Skin of body (tissue), 2 donors: ENCODE data around the gene ADIPOR2. TPM values are rescaled to one million over a fixed set of nuclear protein-coding genes. Genes with fewer than 3 reads are reported as not detected.
"Not testable (repeated sequence)": the region's sequence is repeated elsewhere in the genome, so short reads cannot be mapped to it uniquely, and the experiment has no call there.

Source experiments
- DNase-seq: peaks from one replicate; lab custom pipeline; 2025; lab: John Stamatoyannopoulos, UW
- total RNA-seq: library from RNA; depleted of rRNA; stranded (reverse); fragments of >200 nt; gene quantifications from one replicate; pipeline ENCODE4 v1.2.3, GENCODE V29; 2014

The ADIPOR2 gene
- total RNA-seq, 1 donor from 2014 or later, result 68.0 TPM

DNA sequence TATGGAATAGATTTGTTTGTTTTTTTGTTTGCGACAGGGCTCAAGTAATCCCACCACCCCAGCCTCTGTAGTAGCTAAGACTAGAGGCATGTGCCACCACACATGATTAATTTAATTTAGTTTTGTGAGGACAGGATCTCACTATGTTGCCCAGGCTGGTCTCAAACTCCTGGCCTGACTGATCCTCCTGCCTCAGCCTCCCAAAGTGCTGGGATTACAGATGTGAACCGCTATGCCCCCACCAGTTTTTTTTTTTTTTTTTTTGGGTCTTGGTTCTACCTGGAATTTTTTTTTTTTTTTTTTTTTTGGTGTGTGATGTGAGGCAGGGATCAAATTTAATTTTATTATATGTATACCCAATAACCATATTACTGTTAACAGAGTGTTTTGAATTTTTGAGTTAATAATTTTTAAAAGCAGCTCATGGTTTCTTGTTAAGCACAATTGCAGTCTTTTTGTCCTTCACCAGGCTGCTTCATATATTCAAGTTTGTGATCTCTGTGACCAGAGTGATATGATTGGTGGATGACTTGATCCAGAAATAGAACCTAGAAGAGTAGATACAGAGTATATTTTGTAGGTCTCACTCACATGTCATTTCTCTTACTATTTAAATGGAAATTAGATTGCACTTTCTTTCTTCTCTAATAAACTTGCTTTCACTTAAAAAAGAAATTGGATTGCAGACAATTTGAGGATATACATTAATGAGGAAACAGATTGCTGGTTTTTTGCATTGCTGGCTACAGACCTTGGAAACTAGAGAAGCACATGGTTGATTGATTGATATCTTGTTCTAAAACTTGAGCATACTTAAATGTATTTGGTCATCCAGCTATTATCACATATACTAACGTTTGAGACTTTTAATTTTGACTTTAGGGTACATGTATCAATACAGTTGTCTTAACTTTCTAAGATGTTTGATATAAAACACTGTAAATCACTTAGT, 13.2 kb downstream of the ADIPOR2 start:
- no peak for DNase-seq

DNA sequence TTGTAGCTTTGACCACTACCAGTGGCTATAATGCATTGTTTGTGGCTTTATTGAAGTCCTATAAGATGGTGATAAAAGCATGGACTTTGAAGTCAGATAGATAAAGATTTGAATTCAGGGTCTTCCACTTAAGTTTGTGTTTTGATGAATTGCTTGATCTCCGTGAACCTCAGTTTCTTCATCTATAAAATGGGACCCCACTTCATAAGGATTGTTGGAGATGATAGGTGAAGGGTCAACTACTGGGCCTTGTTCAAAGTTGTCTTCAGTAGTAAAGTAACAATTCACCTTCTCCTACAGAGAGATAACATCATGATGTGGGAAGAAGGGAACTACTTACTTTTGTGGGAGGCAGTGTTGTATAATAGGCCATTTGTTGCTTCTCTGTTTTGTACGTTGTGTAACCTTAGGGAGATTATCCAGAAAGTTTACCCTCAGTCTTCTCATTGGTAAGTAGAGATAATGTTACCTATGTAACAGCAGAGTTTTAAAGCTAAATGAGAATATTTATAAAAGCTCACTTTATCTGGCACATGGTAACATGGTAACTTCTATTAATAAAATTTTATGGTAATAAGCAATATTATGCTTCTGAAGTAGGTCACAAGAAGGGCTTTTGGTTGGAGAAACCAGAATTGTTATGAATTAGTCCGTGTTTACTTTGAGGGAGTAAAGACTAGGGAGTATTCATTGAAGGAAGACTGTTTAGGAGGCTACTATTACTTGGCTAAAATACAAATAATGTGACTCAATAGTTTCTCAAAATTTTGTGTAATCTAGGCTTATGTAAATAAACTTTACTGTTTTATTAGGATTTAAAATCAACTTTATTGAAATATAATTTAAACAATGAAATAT, 15.1 kb downstream of the ADIPOR2 start:
- no peak for DNase-seq

DNA sequence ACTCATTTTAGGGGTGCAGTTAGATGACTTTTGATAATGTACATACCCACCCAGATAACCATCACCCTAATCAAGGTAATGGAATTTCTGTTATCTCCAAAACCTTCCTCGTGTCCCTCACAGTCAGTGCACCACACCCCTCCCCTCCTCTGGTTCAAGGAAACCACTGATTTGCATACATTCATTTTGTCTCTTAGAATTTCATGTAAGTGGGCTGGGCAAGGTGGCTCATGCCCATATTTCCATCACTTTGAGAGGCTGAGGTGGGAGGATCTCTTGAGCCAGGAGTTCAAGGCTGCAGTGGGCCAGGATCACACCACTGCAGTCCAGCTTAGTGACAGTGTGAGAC, 15.7 kb downstream of the ADIPOR2 start:
- DNase-seq, result no peak

DNA sequence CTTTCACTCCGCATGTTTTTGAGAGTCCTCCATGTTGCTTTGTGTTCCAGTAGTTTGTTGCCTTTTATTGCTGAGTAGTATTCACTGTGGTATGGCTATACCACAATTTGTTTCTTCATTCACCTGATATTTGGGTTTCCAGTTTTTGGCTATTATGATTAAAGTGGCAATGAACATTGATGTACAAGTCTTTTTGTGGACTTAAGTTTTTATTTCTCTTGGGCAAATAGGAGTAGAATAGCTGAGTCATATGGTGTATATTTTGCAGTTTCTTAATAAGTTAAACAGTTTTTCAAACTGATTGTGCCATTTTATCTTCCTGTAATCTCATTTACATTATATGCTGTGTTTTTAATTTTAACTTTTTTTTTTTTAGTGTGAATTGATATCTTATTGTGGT, 16.2 kb downstream of the ADIPOR2 start:
- DNase-seq, result no peak

DNA sequence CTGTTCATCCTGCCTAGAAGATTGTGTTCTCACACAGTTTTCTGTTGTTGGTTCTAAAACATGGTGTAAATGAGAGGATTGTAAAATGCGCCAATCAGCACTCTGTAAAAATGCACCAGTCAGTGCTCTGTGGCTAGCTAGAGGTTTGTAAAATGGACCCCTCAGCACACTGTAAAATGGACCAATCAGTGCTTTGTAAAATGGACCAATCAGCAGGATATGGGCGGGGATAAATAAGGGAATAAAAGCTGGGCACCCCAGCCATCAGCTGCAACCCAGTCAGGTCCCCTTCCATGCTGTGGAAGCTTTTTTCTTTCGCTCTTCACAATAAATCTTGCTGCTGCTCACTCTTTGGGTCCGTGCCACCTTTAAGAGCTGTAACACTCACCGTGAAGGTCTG, 19.1 kb downstream of the ADIPOR2 start:
- DNase-seq, result not testable (repeated sequence)

DNA sequence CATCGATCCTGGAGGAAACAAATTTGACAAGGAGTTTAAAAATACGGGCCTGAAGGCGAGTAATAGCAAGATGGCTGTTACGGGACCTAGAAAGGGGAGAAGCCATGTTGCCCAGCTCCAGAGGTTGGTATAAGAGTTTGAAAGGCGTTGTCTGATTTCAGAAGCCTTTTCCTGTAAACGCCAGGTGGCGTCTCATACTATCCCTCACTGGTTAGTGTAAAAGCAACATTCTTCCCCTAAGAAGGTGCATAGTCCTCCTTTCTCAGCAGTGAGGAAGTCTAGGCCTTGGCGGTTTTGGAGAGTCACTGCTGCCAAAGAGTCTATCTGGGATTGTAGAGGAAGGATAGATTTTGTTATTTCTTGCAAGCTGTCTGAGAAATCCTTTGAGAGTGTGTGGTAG, 20.0 kb downstream of the ADIPOR2 start:
- not testable (repeated sequence) for DNase-seq

DNA sequence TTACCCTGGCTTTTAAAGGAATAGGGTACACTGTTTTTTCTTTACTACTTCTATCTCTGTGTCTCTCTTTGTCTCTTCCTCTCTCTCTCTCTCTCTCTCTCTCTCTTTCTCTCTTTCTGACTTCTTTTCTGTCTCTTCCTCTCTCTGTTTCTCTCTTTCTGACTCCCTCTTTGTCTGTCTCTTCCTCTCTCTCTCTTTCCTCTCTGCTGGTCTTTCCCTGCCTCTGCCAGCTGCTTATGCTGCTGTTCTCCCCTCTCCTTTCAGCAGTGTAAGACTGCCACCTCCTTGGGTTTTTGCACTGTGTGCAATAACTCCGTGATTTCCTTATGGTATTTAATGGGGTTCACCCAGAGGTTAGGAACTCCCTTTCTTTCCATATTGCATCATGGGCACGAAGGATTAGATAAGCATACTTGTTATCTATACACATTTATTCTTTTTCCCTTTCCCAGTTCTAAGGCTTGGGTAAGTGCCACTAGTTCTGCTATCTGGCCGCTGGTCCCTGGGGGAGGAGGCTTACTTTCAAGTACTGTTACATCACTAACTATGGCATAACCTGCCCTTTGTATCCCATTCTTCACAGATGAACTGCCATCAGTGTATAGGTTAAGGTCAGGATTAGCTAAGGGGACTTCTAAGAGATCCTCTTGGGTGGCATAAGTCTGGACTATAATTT, 20.8 kb downstream of the ADIPOR2 start:
- not testable (repeated sequence) for DNase-seq

DNA sequence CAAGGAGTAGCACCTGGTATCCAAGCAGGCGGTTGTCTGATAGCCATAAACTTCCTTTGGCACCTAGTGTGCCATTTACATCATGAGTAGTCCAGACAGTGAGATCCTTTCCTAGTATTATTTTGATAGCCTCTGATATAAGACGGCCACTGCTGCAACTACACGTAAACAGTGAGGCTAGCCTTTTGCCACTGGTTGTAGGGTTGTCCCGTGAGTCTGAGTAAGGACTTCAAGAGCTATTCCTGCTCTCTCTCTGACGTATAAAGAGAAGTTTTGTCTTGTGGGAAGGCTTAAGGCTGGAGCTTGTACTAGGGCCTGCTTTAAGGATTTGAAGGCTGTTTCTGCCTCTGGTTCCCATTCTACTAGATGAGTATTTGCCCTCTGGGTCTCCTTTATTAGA, 21.4 kb downstream of the ADIPOR2 start:
- DNase-seq, result not testable (repeated sequence)

DNA sequence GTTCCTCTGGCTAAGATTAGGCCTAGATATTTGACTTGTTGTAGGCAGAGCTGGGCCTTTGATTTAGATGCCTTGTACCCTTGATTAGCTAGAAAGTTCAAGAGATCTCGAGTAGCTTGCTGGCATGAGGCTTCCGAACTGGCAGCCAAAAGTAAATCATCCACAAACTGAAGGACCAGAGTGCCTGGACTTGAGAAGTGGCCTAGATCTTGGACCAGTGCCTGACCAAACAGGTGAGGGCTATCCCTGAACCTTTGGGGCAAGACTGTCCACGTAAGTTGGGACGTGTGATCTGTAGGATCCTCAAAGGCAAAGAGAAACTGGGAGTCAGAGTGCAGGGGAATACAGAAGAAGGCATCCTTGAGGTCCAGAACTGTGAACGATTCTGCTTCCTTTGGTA, 22.0 kb downstream of the ADIPOR2 start:
- not testable (repeated sequence) for DNase-seq

DNA sequence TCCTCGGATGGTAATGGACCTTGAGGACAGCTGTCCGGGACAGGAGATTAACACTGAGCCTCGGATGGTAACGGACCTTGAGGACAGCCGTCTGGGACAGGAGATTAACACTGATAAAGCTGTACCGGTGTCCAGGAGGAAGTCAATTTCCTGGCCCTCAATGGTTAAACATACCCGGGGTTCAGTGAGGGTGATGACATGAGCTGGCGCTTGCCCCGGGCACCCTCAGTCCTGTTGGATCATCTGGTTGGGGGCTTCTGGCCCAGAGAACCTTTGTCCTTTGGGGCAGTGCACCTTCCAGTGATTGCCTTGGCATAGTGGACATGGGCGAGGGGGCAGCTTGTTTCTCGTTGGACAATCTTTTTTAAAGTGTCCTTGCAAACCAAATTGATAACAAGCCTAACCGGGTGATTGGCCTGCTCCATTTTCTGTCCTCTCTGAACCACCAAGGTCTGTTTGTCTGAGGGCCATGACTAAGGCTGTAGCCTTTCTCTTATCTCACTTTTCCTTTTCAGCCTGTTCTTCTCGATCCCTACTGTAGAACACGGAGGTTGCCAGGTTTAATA, 23.0 kb downstream of the ADIPOR2 start:
- not testable (repeated sequence) for DNase-seq

DNA sequence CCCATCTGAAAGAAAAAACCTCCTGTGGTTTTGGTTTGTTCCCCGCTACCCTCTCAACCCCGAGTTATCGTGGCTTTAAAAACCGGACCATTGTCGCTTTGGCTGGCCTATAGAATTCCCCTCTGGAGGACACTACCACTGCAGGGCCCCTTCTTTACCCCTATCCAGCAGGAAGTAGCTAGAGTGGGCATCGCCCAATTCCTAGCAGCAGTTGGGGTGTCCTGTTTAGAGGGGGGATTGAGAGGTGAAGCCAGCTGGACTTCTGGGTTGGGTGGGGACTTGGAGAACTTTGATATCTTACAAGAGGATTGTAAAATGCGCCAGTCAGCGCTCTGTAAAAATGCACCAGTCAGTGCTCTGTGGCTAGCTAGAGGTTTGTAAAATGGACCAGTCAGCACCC, 24.6 kb downstream of the ADIPOR2 start:
- not testable (repeated sequence) for DNase-seq

DNA sequence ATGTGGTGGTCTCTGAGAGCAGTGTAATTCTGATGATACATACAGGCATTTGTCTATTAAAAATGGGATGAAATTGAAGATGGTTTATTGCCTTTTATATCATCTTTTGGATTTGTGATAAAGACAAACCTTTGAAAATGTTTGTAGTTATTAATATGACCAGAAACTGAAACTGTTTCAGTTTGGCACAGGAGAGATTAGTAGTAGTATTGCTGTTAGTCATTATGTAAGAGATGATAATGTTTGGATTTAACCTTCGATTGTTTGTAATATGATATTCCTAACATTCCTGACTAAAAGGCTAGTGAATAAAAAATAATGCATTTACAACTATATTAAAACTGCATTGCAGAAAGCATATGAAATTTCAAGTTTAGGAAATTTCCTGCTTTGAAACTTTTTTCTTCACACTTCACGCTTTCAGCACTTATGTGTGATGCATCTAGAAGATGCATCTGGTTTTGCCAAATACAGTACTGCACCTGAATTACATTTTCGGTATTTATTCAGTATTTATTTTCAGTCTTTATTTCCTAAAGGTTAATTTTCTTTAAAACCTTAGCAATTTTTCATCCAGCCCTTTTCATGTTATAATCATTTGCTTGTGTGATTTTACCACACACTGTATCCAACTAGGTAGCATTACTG, 25.5 kb downstream of the ADIPOR2 start:
- DNase-seq, result no peak

DNA sequence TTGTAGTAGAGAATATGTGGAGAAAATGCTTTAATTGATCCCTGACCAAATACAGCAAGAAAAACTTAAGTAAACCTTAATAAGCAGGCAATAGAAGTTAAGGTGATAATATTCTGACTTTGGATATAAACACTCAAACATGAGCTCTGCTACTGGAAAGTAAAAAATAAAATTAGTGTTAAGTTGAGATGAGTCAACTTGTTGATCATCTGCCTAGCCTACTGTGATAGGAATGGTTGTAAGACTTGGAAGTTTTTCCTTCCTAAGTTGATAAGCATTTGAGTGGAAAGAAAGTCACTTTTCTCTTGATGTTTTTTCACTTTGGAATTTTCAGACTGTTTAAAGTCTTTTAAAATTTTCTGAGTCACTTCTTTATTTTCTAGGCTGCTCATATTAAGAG, 26.0 kb downstream of the ADIPOR2 start:
- DNase-seq, result no peak

DNA sequence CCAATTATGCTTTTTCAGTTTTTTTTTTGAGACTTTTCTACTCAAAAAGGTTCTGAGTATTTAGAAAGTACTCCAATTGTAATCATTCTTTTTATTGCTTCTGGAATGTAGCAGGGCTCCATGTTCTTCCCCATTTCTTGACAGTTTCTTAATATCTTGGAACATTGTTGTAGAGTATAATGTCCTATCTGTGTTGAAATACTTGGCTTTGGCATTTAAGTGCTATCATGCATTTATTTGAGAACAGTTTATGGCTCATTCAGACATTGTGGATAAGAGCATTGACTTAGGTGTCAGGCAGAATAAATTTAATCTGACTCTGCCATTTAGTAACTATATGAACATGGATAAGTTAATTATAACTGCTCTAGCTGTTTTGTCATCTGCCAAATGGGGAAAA, 28.3 kb downstream of the ADIPOR2 start:
- DNase-seq, result peak; percentile 36

DNA sequence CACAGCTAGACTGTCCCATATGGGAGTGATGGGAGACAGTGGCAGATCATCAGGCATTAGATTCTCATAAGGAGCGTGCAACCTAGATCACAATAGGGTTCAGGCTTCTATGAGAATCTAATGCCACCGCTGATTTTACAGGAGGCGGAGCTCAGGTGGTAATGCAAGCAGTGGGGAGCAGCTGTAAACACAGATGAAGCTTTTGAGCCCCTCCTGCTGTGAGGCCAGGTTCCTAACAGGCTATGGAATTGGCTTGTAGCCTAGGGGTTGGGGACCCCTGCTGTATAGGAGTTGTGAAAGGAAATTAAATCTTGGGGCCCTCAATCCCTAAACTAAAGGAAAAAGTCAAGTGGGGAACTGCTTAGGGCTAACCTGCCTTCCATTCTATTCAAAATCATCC, 29.6 kb downstream of the ADIPOR2 start:
- no peak for DNase-seq

DNA sequence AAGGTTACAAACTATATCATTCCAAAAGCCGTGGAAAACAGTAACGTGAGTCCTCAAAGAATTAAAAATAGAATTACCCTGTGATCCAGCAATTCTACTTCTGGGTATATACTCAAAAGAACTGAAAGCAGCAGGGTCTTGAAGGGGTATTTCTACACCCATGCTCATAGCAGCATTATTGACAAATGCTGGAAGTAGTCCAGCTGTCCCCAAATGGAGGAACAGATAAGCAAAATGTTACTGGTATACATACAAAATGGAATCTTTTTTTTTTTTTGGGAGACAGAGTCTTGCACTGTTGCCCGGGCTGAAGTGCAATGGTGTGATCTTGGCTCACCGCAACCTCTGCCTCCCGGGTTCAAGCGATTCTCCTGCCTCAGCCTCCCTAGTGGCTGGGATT, 32.9 kb downstream of the ADIPOR2 start:
- DNase-seq, result no peak

DNA sequence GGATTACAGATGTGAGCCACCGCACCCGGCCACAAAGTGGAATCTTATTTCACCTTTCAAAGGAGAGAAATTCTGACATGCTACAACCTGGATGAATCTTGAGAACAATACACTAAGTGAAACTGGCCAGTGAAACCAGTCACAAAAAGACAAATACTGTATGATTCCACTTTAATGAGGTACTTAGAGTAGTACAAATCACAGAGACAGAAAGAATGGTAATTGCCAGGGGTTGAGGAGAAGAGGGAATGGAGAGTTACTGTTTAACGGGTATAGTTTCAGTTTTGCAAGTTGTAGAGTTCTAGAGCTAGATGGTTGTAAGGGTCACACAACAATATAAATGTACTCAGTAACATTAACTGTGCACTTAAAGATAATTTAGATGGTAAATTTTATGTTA, 33.4 kb downstream of the ADIPOR2 start:
- no peak for DNase-seq

DNA sequence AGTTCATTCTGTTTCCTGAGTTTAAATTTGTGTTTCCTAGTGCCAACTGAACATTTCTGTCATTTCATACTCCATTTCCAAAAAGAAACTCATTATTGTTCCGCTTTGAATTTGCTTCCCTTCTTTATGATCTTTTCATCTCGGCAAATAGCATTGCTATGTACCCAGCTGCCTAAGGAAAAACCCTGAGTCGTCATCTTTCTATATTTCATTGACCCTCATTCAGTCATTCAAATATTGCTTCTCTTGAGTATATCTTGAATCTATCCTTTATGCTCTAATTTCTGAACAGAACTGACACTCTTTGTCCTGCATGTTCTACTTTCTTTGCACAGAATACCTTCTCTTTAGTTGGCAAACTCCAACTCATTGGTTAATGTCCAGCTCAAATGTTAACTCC, 35.9 kb downstream of the ADIPOR2 start:
- no peak for DNase-seq

DNA sequence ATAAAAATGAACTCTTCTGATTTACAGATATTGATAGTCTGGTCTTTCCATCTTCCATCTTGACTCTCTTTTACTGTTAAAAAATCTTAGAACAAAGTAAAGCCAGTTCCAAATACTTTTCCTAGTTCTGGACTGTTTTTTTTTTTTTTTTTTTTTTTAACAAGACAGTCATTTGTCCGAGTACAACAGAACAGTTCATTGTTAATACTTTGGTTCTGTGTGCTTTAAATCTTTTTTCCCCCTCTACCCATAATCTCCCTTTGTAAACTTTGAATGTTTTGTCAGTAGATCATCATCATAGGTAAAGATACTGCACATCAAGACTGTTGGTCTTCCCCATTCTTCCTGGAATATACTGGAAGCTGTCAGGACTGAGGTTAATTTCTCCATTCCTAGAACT, 38.0 kb downstream of the ADIPOR2 start:
- no peak for DNase-seq

DNA sequence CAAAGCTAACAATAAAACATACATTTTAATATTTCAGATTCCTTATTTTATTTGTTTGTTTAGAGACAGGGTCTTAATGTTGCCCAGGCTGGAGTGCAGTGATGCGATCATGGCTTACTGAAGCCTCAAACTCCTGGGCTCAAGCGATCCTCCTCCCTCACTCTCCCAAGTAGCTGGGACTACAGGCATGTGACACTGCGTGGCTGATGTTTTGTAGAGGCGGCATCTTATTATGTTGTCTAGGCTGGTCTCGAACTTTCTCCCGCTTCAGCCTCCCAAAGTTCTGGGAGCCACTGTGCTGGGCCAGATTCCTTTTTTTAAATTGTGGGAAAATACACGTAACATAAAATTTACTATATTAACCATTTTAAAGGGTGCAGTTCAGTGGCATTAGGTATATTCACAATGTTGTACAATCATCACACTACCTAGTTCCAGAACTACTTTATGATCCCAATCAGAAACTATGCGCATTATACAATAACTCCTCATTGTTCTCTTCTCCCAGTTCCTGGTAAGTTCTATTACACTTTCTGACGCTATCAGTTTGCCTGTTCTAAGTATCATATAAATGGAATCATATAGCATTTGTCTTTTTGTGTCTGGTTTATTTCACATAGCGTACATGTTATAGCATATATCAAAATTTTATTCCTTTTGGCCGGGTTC, 40.3 kb downstream of the ADIPOR2 start:
- no peak for DNase-seq
